ENCODE measurements around the gene TESMIN. TPM values are rescaled to one million over a fixed set of nuclear protein-coding genes. Genes with fewer than 3 reads are reported as not detected.

The TESMIN gene
- total and polyA plus RNA-seq, 2 of the 13 experiments (the other 11 are each of a cell fraction or from before 2014, with no cell fraction given), result 0.15 to 0.45 TPM

DNA sequence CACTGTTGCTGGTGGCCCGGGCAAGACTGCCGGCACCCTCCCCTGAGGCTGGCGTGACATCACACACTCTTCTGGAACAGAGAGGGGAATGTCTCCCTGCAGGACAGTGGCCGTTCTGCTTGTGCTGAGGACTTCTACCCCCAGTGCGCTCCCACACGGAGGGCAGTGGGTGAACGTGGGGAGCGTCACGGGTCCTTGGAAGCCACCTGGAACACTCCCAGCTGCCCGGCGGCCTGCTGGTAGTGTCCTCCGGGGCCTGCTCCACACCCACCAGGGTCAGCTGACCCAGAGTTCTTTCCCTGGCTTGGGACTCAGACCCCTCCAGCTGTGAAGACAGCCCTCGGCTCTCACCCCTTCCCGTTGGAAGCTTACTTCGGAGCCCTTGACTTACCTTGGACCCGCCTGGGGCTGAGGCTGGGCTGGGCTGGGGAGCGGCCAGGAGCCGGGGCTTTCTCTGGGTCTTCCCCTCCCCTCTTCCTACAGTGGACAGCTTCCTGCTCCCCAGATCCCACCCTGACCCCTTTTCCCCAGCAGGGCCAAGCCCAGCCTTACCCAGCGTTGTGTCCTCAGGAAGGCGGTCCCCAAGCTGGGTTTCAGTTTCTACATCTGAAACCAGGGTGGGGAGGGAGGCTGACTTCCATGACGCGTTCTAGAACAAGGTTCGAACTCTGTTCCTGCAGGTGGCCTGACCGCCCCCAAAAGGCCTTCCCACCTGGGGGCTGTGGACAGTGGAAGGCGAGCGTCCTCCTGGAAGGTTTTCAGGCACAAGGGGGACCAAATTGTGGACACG, 81.8 kb downstream of the TESMIN start (continued):
- TF ChIP-seq THYN1 (CRISPR knock-in tag; IDR thresholded peaks at IDR 0.05; ENCODE audit: borderline replicate concordance, low read depth) (no peak), KLF11 (CRISPR knock-in tag; IDR thresholded peaks at IDR 0.05) (no peak)
- TF ChIP-seq, protein P1, sequence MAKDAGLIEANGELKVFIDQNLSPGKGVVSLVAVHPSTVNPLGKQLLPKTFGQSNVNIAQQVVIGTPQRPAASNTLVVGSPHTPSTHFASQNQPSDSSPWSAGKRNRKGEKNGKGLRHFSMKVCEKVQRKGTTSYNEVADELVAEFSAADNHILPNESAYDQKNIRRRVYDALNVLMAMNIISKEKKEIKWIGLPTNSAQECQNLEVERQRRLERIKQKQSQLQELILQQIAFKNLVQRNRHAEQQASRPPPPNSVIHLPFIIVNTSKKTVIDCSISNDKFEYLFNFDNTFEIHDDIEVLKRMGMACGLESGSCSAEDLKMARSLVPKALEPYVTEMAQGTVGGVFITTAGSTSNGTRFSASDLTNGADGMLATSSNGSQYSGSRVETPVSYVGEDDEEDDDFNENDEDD (CRISPR knock-in tag; IDR thresholded peaks at IDR 0.05; ENCODE audit: borderline replicate concordance), result no peak

DNA sequence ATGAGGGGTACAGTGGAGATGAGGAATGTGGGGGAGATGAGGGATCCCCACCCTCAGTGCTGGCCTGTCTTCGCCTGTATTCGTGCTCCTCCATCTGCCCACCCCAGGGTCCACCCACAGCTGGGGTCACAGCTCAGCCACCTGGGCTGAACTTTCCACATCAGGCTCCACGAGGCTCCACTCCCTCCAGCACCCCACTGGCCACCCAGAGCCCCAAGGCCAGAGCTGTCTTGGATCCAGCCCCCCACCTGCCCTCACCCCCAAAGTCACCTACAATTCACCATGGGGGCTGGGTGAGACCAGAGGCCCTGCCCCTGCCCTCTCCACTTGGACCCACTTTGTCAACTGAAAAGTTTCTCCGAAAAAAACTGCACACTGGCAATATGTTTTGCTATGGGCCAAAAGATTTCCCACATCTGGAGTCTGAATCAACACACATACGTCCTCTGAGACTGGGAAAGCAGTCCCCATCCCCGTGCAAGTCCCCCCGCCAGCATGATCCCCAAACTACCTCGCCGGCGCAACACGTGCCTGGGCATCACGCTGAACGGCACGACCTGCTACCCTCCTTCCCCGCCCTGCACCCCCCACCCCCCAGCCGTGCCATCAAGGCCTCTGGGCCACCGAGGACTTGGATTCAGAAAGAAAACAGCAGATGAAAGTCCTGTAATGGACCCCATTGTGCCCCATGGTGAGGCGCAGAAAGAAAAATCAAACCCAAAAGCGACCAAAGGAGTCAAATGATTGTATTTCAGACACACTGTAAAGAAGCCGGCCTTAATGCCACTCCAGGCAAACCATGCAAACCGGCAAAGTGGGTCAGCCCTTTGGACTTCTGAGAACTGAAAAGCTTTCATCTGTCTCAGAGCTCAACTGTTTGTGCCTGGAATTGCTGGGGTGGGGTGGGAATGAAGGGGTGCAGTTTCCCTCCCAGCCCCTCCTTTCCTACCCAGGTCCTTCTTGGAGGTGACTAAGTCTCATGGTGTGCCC, 83.5 kb downstream of the TESMIN start:
- Histone ChIP-seq H3K36me3 (replicated peaks in 1 of 2; ENCODE audit: control insufficient read depth in 1 of 2, insufficient read depth in 2 of 2, low read length in 2 of 2) (no peaks in the 10 kb centered on the region), H3K4me1 (ENCODE audit: insufficient read depth, low read length) (no peaks in the 10 kb centered on the region), H4K20me1 (ENCODE audit: insufficient read depth, low read length) (no peaks in the 10 kb centered on the region), H3K4me2 (ENCODE audit: low read depth, low read length) (no peak overlapping the region), H2AFZ (ENCODE audit: low read length) (no peak overlapping the region), H3K9ac (ENCODE audit: insufficient read depth, low read depth, low read length) (no peak overlapping the region), H3K27me3 (ENCODE audit: control insufficient read depth in 1 of 2, insufficient read depth in 2 of 2, low read length in 2 of 2) (peaks cover 5 to 28% of the 10 kb centered on the region in 2 experiments; a peak in 3 of 5 replicates), H3K4me3 (replicated peaks in 1 of 3; ENCODE audit: insufficient read depth in 1 of 3, low read depth in 2 of 3, low read length in 3 of 3) (no peak overlapping the region), H3K9me3 (ENCODE audit: low read length) (no peaks in the 10 kb centered on the region), H3K79me2 (ENCODE audit: insufficient read depth, low read length) (no peaks in the 10 kb centered on the region), H3K27ac (ENCODE audit: extremely low read length, insufficient read depth, low read length) (no peak overlapping the region)
- no peak for ATAC-seq
- 62% methylated on average over 16 of the region's 21 CpGs for WGBS (ENCODE audit: low lambda C conversion rate)
- no peak for DNase-seq (ENCODE audit: low spot score)
- POLR2A ChIA-PET, result no interaction called here
- BruUV-seq (replicated peaks), result no TSS peak
- CTCF ChIA-PET (ENCODE audit: low intra/inter-chr PET ratio, low total read pairs), result no interaction called here
- intact Hi-C loops (cut with micrococcal nuclease; ENCODE audit: unreplicated experiment) (no loop called here), in situ Hi-C loops (cut with HindIII; ENCODE audit: extremely low pct_ligation_motif_present, low pct_unique_long_range_greater_than_20kb) (no loop called here)
- FAIRE-seq, result no peak
- TF ChIP-seq, protein P2, sequence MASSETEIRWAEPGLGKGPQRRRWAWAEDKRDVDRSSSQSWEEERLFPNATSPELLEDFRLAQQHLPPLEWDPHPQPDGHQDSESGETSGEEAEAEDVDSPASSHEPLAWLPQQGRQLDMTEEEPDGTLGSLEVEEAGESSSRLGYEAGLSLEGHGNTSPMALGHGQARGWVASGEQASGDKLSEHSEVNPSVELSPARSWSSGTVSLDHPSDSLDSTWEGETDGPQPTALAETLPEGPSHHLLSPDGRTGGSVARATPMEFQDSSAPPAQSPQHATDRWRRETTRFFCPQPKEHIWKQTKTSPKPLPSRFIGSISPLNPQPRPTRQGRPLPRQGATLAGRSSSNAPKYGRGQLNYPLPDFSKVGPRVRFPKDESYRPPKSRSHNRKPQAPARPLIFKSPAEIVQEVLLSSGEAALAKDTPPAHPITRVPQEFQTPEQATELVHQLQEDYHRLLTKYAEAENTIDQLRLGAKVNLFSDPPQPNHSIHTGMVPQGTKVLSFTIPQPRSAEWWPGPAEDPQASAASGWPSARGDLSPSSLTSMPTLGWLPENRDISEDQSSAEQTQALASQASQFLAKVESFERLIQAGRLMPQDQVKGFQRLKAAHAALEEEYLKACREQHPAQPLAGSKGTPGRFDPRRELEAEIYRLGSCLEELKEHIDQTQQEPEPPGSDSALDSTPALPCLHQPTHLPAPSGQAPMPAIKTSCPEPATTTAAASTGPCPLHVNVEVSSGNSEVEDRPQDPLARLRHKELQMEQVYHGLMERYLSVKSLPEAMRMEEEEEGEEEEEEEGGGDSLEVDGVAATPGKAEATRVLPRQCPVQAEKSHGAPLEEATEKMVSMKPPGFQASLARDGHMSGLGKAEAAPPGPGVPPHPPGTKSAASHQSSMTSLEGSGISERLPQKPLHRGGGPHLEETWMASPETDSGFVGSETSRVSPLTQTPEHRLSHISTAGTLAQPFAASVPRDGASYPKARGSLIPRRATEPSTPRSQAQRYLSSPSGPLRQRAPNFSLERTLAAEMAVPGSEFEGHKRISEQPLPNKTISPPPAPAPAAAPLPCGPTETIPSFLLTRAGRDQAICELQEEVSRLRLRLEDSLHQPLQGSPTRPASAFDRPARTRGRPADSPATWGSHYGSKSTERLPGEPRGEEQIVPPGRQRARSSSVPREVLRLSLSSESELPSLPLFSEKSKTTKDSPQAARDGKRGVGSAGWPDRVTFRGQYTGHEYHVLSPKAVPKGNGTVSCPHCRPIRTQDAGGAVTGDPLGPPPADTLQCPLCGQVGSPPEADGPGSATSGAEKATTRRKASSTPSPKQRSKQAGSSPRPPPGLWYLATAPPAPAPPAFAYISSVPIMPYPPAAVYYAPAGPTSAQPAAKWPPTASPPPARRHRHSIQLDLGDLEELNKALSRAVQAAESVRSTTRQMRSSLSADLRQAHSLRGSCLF (CRISPR knock-in tag; IDR thresholded peaks at IDR 0.05; ENCODE audit: borderline replicate concordance), result no peak
- TF ChIP-seq, protein P3, sequence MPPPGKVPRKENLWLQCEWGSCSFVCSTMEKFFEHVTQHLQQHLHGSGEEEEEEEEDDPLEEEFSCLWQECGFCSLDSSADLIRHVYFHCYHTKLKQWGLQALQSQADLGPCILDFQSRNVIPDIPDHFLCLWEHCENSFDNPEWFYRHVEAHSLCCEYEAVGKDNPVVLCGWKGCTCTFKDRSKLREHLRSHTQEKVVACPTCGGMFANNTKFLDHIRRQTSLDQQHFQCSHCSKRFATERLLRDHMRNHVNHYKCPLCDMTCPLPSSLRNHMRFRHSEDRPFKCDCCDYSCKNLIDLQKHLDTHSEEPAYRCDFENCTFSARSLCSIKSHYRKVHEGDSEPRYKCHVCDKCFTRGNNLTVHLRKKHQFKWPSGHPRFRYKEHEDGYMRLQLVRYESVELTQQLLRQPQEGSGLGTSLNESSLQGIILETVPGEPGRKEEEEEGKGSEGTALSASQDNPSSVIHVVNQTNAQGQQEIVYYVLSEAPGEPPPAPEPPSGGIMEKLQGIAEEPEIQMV (CRISPR knock-in tag; IDR thresholded peaks at IDR 0.05; ENCODE audit: low read depth), result no peak
- TF ChIP-seq MZF1 (CRISPR knock-in tag; IDR thresholded peaks at IDR 0.05; ENCODE audit: borderline replicate concordance) (no peak), SP2 (CRISPR knock-in tag; IDR thresholded peaks at IDR 0.05) (no peak), HDAC2 (CRISPR knock-in tag; IDR thresholded peaks at IDR 0.05) (no peak), ZNF674 (CRISPR knock-in tag; IDR thresholded peaks at IDR 0.05; ENCODE audit: low read depth) (no peak), ZNF660 (CRISPR knock-in tag; IDR thresholded peaks at IDR 0.05; ENCODE audit: borderline replicate concordance, low read depth) (no peak), LCORL (IDR thresholded peaks at IDR 0.05) (no peak), LCORL (CRISPR knock-in tag; IDR thresholded peaks at IDR 0.05) (no peak), TRIM24 (CRISPR knock-in tag; IDR thresholded peaks at IDR 0.05) (no peak)

Measured in HepG2 (cell line).